Skeletal muscle satellite cell (primary cell): Measurements from ENCODE around the gene ACTRT1. TPM values are rescaled to one million over a fixed set of nuclear protein-coding genes. Genes with fewer than 3 reads are reported as not detected.

ENCODE experiments used
- H3K27me3 ChIP-seq: 2 replicates; pipeline ENCODE4 v1.7.0; 2013; ENCODE audit warnings: low read length; ENCODE audit not compliant: control insufficient read depth, insufficient read depth
- H3K36me3 ChIP-seq: 2 replicates; pipeline ENCODE4 v1.7.0; 2013; ENCODE audit warnings: mild to moderate bottlenecking, control low read depth, low read length; ENCODE audit not compliant: insufficient read depth
- H3K4me1 ChIP-seq: 2 replicates; pipeline ENCODE4 v1.7.0; 2013; ENCODE audit warnings: low read length; ENCODE audit not compliant: control insufficient read depth, insufficient read depth
- H3K4me2 ChIP-seq: 2 replicates; pipeline ENCODE4 v1.7.0; 2013; ENCODE audit warnings: mild to moderate bottlenecking, low read length
- H3K4me3 ChIP-seq: 2 replicates; pipeline ENCODE4 v1.7.0; 2013; ENCODE audit warnings: low read length
- H3K9ac ChIP-seq: 2 replicates; pipeline ENCODE4 v1.7.0; 2013; ENCODE audit warnings: mild to moderate bottlenecking, low read depth, low read length, moderate library complexity
- H3K9me3 ChIP-seq: replicated peaks from 2 replicates; pipeline ENCODE4 v1.7.0; 2013; ENCODE audit warnings: mild to moderate bottlenecking, control low read depth, low read length
- total RNA-seq: library from RNA; depleted of rRNA; stranded (reverse); fragments of >200 nt; gene quantifications from 2 replicates; pipeline ENCODE4 v1.2.3, GENCODE V29; 2012; rRNA removed

The ACTRT1 gene
- total RNA-seq: not detected in 2 replicates

- Histone ChIP-seq H3K4me3 (no peak within 1 kb of the TSS), H3K4me1 (no peaks in the 10 kb centered on the region), H3K9ac (no peak within 1 kb of the TSS), H3K9me3 (no peaks in the 10 kb centered on the region), H3K36me3 (no peaks in the 10 kb centered on the region), H3K4me2 (no peak within 1 kb of the TSS), H3K27me3 (no peaks in the 10 kb centered on the region)
Measured at GRCh38 chrX:128052303-128052702, at the start of gene ACTRT1. Gene ACTRT1 (minus strand): TSS chrX:128052403. CDS start chrX:128052206, 197 bp downstream.

GRCh38 chrX:128078545-128078944 is 26.3 kb upstream of the ACTRT1 start:
- H3K4me1 ChIP-seq: no peaks in the 10 kb centered on the region
- H3K9ac ChIP-seq: no peak overlapping the region
- no peak overlapping the region for H3K4me2 ChIP-seq

GRCh38 chrX:128057421-128057820 is 5.2 kb upstream of the ACTRT1 start:
- Histone ChIP-seq H3K4me1 (no peaks in the 10 kb centered on the region), H3K4me3 (no peak overlapping the region), H3K9ac (no peak overlapping the region)

More at GRCh38 chrX:128078545-128078944, 26.3 kb upstream of the ACTRT1 start:
- no peaks in the 10 kb centered on the region for H3K36me3 ChIP-seq
- H3K9me3 ChIP-seq: no peaks in the 10 kb centered on the region
- H3K4me3 ChIP-seq: no peak overlapping the region
- H3K27me3 ChIP-seq: no peaks in the 10 kb centered on the region

GRCh38 chrX:128051526-128051925 is 677 bp downstream of the ACTRT1 start:
- no peak overlapping the region for H3K9ac ChIP-seq
- H3K9me3 ChIP-seq: no peaks in the 10 kb centered on the region
- no peak overlapping the region for H3K4me2 ChIP-seq
- no peaks in the 10 kb centered on the region for H3K4me1 ChIP-seq
- no peak overlapping the region for H3K4me3 ChIP-seq
- H3K36me3 ChIP-seq: no peaks in the 10 kb centered on the region
- H3K27me3 ChIP-seq: no peaks in the 10 kb centered on the region

More at GRCh38 chrX:128057421-128057820, 5.2 kb upstream of the ACTRT1 start:
- no peaks in the 10 kb centered on the region for H3K36me3 ChIP-seq
- no peak overlapping the region for H3K4me2 ChIP-seq
- no peaks in the 10 kb centered on the region for H3K9me3 ChIP-seq
- H3K27me3 ChIP-seq: no peaks in the 10 kb centered on the region

GRCh38 chrX:128035318-128035717 is 16.9 kb downstream of the ACTRT1 start:
- Histone ChIP-seq H3K4me2 (no peak overlapping the region), H3K4me1 (no peaks in the 10 kb centered on the region), H3K4me3 (no peak overlapping the region), H3K36me3 (no peaks in the 10 kb centered on the region), H3K9me3 (no peaks in the 10 kb centered on the region), H3K9ac (no peak overlapping the region), H3K27me3 (no peaks in the 10 kb centered on the region)

- no peak overlapping the region for H3K4me3 ChIP-seq
- no peaks in the 10 kb centered on the region for H3K36me3 ChIP-seq
- H3K9ac ChIP-seq: no peak overlapping the region
- no peak overlapping the region for H3K4me2 ChIP-seq
- no peaks in the 10 kb centered on the region for H3K4me1 ChIP-seq
- no peaks in the 10 kb centered on the region for H3K9me3 ChIP-seq
- no peaks in the 10 kb centered on the region for H3K27me3 ChIP-seq
Measured at GRCh38 chrX:128021566-128021965, 30.6 kb downstream of the ACTRT1 start.

GRCh38 chrX:128020701-128021100 is 31.5 kb downstream of the ACTRT1 start:
- Histone ChIP-seq H3K9me3 (no peaks in the 10 kb centered on the region), H3K36me3 (no peaks in the 10 kb centered on the region), H3K4me2 (no peak overlapping the region), H3K27me3 (no peaks in the 10 kb centered on the region), H3K4me3 (no peak overlapping the region), H3K9ac (no peak overlapping the region), H3K4me1 (no peaks in the 10 kb centered on the region)

GRCh38 chrX:128019218-128019617 is 33.0 kb downstream of the ACTRT1 start:
- Histone ChIP-seq H3K9me3 (no peaks in the 10 kb centered on the region), H3K9ac (no peak overlapping the region), H3K36me3 (no peaks in the 10 kb centered on the region), H3K4me1 (no peaks in the 10 kb centered on the region), H3K27me3 (no peaks in the 10 kb centered on the region), H3K4me3 (no peak overlapping the region), H3K4me2 (no peak overlapping the region)

GRCh38 chrX:128012015-128012414 is 40.2 kb downstream of the ACTRT1 start:
- no peaks in the 10 kb centered on the region for H3K27me3 ChIP-seq
- peaks cover 2% of the 10 kb centered on the region for H3K9me3 ChIP-seq
- no peaks in the 10 kb centered on the region for H3K36me3 ChIP-seq
- no peaks in the 10 kb centered on the region for H3K4me1 ChIP-seq
- H3K4me2 ChIP-seq: no peak overlapping the region
- no peak overlapping the region for H3K9ac ChIP-seq
- H3K4me3 ChIP-seq: no peak overlapping the region

GRCh38 chrX:128007882-128008281 is 44.3 kb downstream of the ACTRT1 start:
- no peaks in the 10 kb centered on the region for H3K36me3 ChIP-seq
- H3K4me3 ChIP-seq: no peak overlapping the region
- no peak overlapping the region for H3K9ac ChIP-seq
- no peak overlapping the region for H3K4me2 ChIP-seq
- no peaks in the 10 kb centered on the region for H3K9me3 ChIP-seq
- H3K27me3 ChIP-seq: no peaks in the 10 kb centered on the region
- H3K4me1 ChIP-seq: no peaks in the 10 kb centered on the region
